Lung microvascular endothelial cell (primary cell): Measurements from ENCODE around the gene WASF3. TPM values are rescaled to one million over a fixed set of nuclear protein-coding genes. Genes with fewer than 3 reads are reported as not detected.

Source experiments
- DNase-seq, 2 donors: peaks; one replicate each; pipeline versions ENCODE4 v3.0.0 to v3.0.0-alpha.2; 2010; ENCODE audit warnings: low read depth in 2 of 2
- total RNA-seq: library from RNA; depleted of rRNA; stranded (reverse); fragments of >200 nt; gene quantifications from 2 replicates; pipeline ENCODE4 v1.2.1, GENCODE V29; 2014

WASF3 gene, protein sequence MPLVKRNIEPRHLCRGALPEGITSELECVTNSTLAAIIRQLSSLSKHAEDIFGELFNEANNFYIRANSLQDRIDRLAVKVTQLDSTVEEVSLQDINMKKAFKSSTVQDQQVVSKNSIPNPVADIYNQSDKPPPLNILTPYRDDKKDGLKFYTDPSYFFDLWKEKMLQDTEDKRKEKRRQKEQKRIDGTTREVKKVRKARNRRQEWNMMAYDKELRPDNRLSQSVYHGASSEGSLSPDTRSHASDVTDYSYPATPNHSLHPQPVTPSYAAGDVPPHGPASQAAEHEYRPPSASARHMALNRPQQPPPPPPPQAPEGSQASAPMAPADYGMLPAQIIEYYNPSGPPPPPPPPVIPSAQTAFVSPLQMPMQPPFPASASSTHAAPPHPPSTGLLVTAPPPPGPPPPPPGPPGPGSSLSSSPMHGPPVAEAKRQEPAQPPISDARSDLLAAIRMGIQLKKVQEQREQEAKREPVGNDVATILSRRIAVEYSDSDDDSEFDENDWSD
- total RNA-seq: 15.3 and 21.2 TPM in 2 replicates

DNA sequence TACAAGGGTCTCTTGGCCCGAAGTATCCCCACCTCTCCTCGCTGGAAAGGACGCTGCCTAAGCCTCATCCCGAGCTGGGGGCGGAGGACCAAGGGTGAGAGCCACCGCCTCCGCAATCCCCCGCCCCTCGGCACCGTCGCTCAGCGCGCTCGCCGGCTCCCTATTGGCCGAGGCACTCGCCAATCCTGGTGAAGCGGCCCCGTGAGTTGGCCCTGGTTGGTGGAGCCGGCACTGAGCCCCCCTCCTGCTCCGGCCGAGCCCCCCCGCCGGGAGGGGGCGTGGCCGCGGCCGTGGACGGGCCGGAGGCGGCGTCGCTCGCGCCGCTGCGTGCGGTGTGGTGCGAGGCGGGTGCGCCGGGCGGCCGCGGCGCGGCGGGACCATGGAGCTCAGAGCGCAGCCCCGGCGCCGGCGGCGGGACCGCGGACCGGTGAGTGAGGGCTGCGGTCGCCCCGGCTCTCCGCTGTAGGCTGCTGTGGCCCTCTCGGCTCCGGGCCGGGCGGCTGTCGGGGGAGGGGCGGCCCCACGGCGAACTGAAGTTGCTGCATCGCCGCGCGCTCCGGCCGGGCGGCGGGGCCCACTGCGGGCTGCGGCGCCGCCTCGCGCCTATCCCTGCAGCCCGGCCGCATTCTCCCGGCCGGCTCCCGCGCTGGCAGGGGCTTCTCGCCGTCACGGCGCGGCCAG lies at the start of gene WASF3:
Gene WASF3 (plus strand): TSS at position 291 of the 681 bp plus-strand sequence. CDS start 84,588 bp downstream, outside the sequence.
- DNase-seq: peak; percentile 91 to 96

DNA sequence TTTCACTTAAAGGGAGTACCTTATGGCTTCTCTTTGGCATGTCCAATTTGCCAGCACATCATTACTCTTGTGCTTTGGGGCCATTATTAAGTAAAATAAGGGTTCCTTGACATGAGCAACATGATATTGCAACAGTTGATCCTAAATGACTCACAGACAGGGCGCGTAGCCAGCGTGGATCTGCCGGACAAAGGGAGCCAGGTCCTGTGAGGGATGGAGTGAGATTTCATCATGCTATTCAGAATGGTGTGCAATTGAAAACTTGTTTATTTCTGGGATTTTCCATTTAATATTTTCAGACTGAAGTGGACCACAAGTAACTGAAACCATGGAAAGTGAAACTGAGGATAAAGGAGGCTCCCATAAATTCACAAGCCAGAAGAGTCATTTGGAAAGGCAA lies 48.6 kb upstream of the WASF3 start:
- DNase-seq: peak in 1 of 2 donors; percentile 46

DNA sequence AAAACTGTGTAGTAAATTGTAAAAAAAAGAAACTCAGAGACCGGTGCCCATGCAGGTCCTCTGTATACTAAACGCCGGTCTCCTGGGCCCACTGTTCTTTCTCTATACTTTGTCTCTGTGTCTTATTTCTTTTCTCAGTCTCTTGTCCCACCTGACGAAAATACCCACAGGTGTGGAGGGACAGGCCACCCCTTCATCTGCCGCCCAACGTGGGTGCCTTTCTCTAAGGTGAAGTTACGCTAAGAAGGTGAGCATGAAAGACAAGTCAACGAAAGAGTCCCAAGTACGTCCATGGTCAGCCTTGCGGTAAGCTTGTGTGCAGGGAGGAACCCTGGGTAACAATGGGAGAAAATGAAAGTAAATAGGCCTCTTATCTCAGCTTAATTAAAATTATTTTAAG lies 48.0 kb upstream of the WASF3 start:
- no peak for DNase-seq

DNA sequence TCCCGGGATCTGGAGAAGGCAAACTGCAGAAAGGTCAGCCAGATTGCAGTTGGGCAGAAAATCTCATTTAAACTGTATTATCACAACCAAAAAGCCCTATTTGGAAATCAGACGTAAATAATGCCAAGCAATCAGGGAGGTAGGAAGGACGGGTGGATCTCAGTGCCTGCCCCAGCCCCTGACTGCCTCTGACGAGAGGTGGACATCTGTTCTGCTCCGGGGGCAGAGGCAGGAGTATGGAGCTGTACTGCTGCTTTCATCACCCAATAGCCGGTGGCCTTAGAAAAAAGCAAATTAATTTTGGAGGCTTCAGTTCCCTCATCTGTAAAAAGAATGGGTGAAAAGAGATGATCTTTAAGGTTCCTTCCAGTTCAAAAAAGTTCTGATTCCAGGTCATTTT lies 43.6 kb upstream of the WASF3 start:
- DNase-seq: no peak

DNA sequence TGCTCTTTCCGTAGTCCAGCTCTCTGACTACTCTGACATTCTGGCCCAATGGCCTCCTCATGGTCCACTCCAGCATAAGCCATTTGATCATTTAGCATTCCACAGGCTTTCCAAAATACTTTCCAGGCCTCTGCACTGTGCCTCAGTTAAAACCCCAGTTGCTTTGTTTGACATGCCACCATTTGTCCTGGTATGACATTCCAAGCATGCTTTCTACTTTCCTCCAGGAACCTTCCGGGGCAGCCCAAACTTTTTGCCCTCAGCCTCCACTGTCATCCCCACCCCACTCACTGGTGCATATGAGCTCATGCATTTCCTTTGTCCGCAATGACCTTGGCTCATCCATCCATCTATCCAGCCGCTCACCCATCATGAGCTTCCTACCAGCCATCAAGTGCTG lies 41.8 kb upstream of the WASF3 start:
- no peak for DNase-seq

DNA sequence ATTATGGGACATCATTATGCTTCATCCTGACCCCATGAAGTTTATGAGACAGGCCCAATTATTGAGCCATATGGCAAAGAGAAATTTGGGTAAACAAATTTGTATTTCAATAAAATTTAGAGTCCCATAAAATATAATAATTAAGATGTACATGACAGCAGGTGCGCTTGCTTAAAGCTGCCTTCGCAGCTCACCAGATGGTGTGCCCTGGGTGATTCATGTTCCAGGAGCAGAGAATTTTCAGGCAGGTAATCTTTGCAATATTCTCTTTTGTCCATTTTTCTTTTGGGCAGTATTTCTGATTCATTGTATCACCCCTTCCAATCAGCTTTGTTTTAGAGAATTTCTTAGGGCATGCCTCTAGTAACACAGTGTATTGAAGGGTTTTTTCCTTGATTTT lies 39.5 kb upstream of the WASF3 start:
- DNase-seq: no peak

DNA sequence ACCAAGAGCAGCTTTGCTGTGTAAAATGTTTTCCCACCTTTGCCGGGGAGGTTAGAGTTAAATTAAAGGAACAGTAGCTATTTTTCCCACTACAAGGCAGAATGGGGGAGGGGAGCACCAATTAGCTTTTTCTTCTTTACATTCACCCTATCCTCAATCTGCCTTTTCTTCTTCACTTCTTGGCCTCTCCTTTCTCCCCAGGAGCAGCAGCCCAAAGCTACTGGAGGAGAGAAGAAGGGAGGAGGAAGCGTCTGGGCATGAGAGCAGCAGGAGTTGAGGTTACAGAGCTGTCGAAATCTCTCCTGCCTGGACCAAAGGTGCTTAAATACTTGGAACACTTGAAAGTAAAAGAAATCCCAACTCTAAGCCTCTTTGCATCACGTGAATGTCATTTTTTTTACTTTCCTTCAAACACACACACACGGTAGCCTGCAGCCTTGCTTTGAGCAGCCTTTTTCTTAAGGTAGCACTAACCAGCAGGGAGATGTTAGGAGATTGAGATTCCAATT lies 39.0 kb upstream of the WASF3 start:
- no peak for DNase-seq

DNA sequence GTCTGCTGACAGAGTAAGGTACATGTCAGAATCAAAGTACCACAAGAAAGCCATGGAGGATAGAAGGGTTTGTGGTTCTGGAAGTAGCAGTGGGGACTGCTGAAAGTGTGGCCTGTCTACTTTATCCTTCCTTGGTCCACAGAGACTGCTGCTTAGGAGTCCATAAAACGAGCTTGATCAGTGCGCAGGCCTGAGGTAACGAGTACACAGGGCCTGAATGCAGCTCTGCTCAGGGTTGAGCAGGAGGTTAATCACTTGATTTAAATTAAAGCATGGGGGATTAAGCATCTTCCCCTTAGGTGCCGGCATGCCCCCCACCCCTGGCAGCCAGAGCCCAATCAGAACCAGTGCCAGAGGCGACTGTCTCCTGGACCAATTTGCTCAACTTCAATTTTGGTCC lies 34.9 kb upstream of the WASF3 start:
- DNase-seq: no peak

DNA sequence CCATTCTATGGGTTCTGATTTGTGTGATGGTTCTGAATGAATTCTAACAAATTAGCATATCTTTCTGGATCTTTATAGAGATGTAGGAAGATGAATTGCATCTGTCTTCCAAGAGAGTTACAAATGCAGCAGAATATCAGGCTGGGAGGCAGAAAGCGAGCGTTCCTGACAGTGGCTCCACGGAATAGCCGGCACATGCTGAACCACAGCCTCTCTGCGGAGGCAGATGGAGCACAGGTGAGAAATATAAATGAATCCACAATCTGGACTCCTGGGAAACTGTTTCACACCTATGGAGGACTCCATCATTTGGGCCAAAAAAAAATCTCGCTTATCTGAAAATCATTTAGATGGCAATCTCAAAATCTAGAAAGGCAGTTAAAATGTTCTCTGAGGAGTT lies 34.5 kb upstream of the WASF3 start:
- DNase-seq: no peak

DNA sequence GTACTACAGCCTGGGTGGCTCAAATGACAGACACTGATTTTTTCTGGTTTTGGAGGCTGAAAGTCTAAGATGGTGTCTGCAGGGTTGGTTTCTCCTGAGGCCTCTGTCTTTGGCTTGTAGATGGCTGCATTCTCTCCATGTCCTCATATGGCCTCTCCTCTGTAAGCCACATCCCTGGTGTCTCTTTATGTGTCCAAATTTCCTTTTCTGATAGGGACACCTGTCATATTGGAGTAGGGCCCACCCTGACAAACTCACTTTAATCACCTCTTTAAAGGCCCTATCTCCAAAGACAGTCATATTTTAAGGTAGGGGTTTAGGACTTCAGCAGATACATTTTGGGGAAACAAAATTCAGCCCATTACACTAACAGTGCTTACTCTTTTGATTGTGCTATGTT lies 32.0 kb upstream of the WASF3 start:
- no peak for DNase-seq

DNA sequence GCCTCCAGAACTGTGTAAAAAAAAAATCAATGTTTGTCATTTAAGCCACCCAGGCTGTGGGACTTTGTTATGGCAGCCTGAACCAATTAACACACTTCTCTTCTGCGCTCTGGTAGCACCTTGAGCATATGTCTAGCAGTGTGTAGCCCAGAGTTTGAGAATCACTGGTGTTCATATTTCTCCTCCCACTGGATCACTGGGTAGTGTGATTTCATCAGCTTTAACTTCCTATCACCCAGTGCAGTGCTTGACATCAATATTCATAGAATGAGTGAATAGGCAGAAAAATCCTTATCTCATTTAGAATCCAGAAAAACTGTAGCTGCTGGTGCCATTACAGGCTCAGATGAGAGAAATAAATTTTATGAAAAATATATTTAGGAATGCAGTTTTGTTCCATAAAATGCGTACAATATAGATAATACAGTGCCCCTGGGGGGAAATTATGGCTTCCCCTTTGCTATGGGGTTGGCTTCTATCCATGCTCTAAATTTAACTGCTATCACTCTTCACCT lies 30.7 kb upstream of the WASF3 start:
- DNase-seq: no peak

DNA sequence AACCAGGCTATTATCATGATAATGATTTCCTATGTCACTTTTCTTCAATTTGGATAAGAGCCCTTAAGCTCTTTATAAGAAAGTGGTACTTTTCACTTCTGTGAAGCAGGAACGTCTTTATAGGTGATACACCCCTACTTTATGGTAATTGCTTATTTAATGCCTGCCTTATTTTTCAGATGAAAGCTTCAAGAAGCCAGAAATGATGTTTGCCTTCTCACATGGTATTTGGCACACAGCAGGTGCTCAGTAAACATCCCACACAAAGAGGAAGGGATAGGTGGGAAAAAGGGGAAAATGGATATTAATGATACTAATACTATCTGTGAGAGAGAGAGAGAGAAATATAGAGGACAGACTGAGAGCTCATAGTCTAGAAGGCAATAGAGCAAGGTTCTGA lies 29.0 kb upstream of the WASF3 start:
- no peak for DNase-seq

DNA sequence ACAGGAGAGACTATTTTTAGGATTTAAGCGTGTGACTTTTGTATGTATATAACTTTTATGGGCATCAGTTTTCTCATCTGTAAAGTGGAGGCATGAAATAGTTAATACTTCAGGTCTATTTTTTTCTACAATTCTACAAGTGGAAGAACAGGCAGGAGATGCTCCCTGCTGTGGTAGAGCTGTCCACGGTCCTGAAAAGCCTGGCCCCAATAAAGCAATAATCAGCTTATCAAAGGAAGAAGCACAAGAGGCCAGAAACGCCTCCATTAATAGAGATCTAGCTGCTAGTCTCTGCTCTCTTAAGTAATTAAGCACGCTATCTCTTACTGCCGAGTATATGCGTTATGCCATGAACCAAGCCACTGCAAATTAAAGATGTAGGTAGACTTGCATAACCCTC lies 28.0 kb upstream of the WASF3 start:
- peak; percentile 65 to 73 for DNase-seq

DNA sequence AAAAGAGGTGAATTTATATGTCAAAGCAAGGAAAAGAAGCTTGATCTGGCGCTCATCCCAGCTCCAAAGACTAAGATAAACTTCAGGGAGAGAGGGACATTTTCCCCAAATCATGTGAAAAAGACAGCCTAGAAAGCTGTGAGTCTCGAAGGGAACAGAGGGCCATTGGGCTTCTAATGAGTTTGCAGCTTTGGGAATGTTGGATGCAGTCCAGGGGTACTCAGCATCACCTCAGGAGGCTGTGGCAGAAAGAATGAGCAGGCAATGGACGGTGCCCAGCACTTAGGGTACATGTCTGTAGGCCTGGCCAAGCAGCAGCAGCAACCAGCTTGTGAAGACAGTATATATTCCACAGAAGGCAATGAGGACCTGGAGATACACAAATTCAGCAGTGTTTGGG lies 25.7 kb upstream of the WASF3 start:
- DNase-seq: no peak

DNA sequence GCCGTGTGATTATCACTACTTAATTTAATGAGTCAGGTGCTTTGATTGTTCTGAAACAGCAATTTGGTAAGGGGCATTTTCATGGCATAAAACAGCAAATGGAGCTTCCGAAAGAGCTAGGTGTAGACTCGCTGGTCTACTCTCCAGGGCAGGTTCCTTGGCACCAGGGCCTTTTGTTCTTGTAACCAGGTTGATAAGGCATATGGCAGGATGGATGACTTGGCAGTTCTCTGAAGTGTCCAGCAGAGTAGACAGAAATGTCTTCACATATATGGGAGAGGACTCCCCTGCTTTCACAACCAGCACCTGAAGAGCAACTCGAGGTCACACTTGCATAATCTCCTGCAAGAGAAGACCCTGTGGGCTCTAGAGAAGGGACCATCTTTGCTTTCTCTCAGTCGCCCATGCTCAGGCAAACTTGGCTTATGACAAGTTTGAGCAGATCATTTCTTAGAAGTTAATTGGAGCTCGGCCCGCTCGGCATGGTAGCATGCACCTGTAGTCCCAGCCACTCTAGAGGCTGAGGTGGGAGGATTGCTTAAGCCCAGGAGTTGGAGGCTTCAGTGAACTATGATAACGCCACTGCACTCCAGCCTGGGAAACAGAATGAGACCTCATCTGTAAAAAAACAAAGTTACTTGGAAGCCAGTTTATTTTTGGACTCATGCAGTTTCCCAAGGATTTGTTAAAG lies 23.3 kb upstream of the WASF3 start:
- no peak for DNase-seq

DNA sequence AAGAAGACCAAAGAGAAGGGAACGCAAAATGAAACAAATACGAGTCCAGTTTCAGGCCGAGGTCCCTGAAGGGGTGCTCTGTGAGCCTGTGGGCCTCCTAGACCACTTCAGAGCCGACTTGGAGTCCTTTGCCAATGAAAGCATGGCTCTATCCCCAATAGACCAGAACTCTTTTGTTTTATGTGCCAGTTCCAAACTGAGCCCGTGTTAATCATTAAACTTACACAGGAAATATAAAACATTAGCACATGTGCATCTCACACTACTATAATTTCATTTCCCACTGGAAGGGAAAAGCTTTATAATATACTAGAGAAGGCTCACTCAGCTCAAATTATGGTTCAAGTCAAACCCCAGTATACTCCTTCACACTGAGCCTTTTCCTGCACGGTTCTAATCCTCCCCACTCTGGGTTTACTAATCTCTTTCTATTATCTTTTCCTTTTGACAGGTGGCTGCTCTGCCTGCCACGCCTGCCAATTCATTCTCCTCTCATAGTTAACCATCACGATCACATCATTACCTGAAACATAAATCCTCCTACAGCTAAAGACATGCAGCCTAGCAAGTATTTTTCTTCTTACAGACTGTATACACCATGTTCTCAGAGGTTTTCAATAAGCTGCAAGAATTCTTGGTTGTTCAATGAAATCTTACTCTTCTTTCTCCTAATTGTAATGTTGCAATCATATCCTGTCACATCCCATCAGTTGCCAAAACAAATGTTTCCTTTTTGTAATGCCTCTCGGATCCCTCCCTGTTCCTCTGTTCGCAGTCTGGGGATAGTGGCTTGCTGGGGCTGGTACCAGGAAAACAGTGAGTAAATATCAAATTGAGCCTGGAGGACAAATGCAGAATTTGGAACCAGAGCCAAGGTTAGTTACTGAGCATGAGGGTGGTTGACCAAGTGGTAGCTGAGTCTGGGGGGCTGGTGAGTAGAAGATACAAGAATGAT lies 18.8 kb upstream of the WASF3 start:
- peak in 1 of 2 donors; percentile 42 for DNase-seq

DNA sequence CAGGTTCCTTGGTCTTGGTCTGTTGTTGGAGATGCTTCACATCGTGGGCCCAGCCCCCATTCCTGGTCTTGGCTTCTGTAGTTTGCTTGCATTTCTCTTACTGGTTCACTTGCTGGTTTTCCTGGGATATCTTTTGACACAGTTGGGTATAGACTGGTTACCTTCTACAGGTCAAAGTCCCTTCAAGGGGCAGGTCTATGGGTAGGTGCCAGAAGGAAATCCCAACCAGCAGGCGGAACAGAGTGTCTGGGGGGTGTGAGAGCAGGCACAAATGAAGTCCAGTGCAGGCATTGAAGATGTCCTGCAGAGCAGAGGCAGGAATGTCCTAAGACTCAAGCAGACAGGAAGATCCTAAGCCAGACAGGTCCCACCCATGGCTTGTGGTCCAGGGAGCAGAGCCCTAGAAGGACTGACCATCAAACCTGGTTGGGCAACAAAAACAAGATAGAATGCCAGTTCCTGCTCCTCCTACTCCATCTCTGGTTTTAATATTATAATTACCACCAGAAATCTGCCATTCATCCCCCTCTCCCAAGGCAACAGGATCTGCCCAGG lies 17.7 kb upstream of the WASF3 start:
- no peak for DNase-seq

DNA sequence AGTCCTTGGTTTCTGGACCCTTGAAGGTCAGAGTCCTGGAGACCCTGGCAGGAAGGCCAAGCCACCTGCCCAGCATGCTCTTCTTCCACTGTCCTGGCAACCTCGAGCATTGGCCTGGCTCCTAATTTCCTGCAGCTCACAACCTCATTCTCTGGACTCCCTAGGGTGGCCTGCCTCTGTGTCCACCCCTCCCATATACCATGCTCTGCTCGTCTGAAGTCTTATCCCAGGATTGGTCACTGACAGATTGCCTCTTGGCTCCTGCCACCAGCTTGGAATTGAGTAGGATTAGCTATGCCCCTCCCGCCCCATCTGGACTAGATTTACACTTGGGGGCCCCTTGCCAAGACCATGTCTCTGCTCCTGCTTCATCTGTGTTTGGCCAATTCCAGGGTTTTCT lies 17.1 kb upstream of the WASF3 start:
- DNase-seq: no peak

DNA sequence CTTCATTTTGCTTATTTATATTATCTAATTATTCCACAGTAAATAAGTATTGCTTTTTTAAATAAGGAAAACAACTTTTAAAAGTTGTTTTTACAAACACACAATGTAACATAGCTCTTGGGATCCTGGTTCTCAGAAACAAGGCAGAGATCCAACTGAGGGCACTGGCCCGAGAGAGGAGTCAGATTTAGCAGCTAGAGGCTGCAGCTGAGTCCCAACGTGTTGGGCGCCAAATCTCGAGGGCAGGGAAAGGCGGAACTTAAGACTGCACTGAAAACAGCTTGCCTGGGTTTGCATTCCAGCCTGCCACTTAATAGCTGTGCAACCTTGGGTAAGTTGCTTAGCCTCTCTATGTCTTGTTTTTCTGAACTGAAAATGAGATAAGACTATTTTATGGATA lies 16.4 kb upstream of the WASF3 start:
- DNase-seq: no peak
